ENCODE results near the gene PRKCZ.

Gene PRKCZ

GRCh38 chr1:2070016-2070415 is 19.8 kb downstream of the PRKCZ start:
- no peak for DNase-seq

GRCh38 chr1:2070800-2071530 is 20.8 kb downstream of the PRKCZ start:
- no peak for DNase-seq

GRCh38 chr1:2072109-2072806 is 22.0 kb downstream of the PRKCZ start:
- DNase-seq: no peak

GRCh38 chr1:2072891-2073290 is 22.7 kb downstream of the PRKCZ start:
- DNase-seq: no peak

GRCh38 chr1:2073382-2074230 is 23.4 kb downstream of the PRKCZ start:
- DNase-seq: peak; percentile 74

GRCh38 chr1:2074396-2074795 is 24.2 kb downstream of the PRKCZ start:
- DNase-seq: no peak

GRCh38 chr1:2074944-2075740 is 24.9 kb downstream of the PRKCZ start:
- DNase-seq: no peak

GRCh38 chr1:2076826-2077225 is 26.6 kb downstream of the PRKCZ start:
- DNase-seq: no peak

GRCh38 chr1:2078170-2078569 is 28.0 kb downstream of the PRKCZ start:
- DNase-seq: no peak

GRCh38 chr1:2079396-2080085 is 29.3 kb downstream of the PRKCZ start:
- DNase-seq: no peak

GRCh38 chr1:2080140-2080539 is 29.9 kb downstream of the PRKCZ start:
- no peak for DNase-seq

GRCh38 chr1:2080884-2081283 is 30.7 kb downstream of the PRKCZ start:
- no peak for DNase-seq

- DNase-seq: no peak
These were observed 31.2 kb downstream of the PRKCZ start for GRCh38 chr1:2081326-2081885.

- DNase-seq: no peak
These were observed 31.9 kb downstream of the PRKCZ start for GRCh38 chr1:2082064-2082463.

GRCh38 chr1:2083666-2084065 is 33.5 kb downstream of the PRKCZ start:
- no peak for DNase-seq

- no peak for DNase-seq
These were observed 34.1 kb downstream of the PRKCZ start for GRCh38 chr1:2084306-2084705.

GRCh38 chr1:2085080-2085479 is 34.9 kb downstream of the PRKCZ start:
- no peak for DNase-seq

GRCh38 chr1:2086446-2087078 is 36.4 kb downstream of the PRKCZ start:
- no peak for DNase-seq

- no peak for DNase-seq
These were observed 37.6 kb downstream of the PRKCZ start for GRCh38 chr1:2087766-2088165.

- DNase-seq: no peak
These were observed 38.2 kb downstream of the PRKCZ start for GRCh38 chr1:2088458-2088857.

- DNase-seq: no peak
These were observed 38.8 kb downstream of the PRKCZ start for GRCh38 chr1:2089051-2089450.
